GM19324 (cell line): ENCODE data around the gene RNF213.

Experiments used
- ATAC-seq: cut with Tn5 transposase; IDR thresholded peaks from one replicate; pipeline ENCODE4 v1.9.1; 2021; ENCODE audit warnings: mild to moderate bottlenecking, moderate library complexity; ENCODE audit not compliant: unreplicated experiment, low FRiP score

RNF213 gene

GRCh38 chr17:80363120-80363515 is 102.5 kb downstream of the RNF213 start:
- no peak for ATAC-seq

GRCh38 chr17:80363518-80364090 is 103.0 kb downstream of the RNF213 start:
- no peak for ATAC-seq

- no peak for ATAC-seq
Measured at GRCh38 chr17:80364091-80364691, 103.5 kb downstream of the RNF213 start.

- ATAC-seq = no peak
Measured at GRCh38 chr17:80365001-80365965, 104.6 kb downstream of the RNF213 start.

GRCh38 chr17:80365983-80366382 is 105.3 kb downstream of the RNF213 start:
- no peak for ATAC-seq

- ATAC-seq = no peak
Measured at GRCh38 chr17:80367503-80367902, 106.9 kb downstream of the RNF213 start.

GRCh38 chr17:80371196-80371595 is 110.5 kb downstream of the RNF213 start:
- no peak for ATAC-seq

GRCh38 chr17:80372456-80372855 is 111.8 kb downstream of the RNF213 start:
- no peak for ATAC-seq

- no peak for ATAC-seq
Measured at GRCh38 chr17:80372922-80373570, 112.4 kb downstream of the RNF213 start.

GRCh38 chr17:80374039-80374731 is 113.5 kb downstream of the RNF213 start:
- no peak for ATAC-seq

- no peak for ATAC-seq
Measured at GRCh38 chr17:80374732-80375585, 114.3 kb downstream of the RNF213 start.

- no peak for ATAC-seq
Measured at GRCh38 chr17:80376531-80376930, 115.9 kb downstream of the RNF213 start.

- no peak for ATAC-seq
Measured at GRCh38 chr17:80377798-80378197, 117.1 kb downstream of the RNF213 start.

- ATAC-seq = no peak
Measured at GRCh38 chr17:80379348-80379747, 118.7 kb downstream of the RNF213 start.

- ATAC-seq = no peak
Measured at GRCh38 chr17:80380068-80380467, 119.4 kb downstream of the RNF213 start.

- ATAC-seq = no peak
Measured at GRCh38 chr17:80380555-80381002, 119.9 kb downstream of the RNF213 start.

GRCh38 chr17:80381416-80381923 is 120.8 kb downstream of the RNF213 start:
- ATAC-seq = no peak

GRCh38 chr17:80382446-80382845 is 121.8 kb downstream of the RNF213 start:
- ATAC-seq = no peak

- ATAC-seq = no peak
Measured at GRCh38 chr17:80382956-80383355, 122.3 kb downstream of the RNF213 start.
